SKM-1 (cell line): ENCODE results near the gene TAF1C.

Experiments used
- DNase-seq: peaks from one replicate; lab custom pipeline; 2025; ENCODE audit not compliant: unreplicated experiment; lab: John Stamatoyannopoulos, UW

TAF1C gene

DNA sequence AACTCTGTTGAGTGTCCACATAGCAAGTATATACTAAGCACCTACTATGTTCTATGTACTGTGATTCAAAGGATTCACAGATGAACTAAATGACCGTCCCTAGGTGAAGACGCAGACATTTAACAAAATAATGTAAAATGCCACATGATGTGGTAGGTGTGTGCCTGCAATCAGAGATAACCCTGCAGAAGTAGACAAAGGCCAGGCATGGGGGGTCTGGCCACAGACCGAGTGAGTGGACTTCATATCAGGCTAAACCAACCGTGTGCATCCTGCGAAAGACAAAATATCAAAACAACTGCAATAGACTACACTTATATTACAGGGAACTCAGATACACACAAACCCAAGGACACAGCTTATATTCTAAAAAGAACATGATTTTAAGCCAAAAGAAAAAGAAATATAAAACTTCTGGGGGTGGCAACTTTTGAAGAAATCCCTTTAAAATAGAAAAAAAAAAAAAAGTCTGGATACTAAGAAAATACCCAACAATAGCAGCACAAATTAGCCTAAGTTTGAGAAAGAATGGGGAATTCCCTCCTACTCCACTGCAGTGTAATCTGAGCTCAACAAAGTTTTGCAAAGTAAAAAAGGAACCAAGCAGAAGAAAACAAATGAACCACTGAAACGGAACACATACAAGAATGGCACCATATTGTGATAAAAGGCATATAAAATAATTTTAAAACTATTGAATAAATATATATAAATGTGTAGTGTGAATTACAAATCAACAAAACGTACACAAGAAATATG, 54.2 kb downstream of the TAF1C start:
- DNase-seq: no peak

DNA sequence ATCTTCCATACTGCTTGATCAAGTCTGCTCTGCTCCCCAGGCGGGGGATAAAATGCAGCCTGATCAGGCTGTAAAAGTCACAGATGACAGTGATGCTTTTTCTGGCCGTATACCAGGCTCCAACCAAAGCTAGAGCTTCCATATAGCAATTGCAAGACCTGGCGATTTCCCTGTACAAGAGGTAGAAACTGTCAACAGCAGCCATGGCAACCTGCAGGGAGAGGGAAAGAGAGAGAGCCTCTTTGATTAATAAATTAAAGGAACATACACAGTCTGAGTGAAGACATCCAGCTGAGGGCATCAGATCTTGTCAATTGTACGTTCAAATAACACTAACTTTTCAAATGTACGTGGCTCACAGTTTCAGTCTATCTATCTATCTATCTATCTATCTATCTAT, 55.7 kb downstream of the TAF1C start:
- no peak for DNase-seq
